GM12872 (cell line): ENCODE measurements around the gene MGRN1.

Source experiments
- TF ChIP-seq, protein P1 (sequence below): IDR thresholded peaks from 3 replicates; pipeline ENCODE4 v1.5.1; 2011; ENCODE audit warnings: low read depth, mild to moderate bottlenecking, low read length, moderate library complexity; ENCODE audit not compliant: insufficient read depth

The MGRN1 gene

DNA sequence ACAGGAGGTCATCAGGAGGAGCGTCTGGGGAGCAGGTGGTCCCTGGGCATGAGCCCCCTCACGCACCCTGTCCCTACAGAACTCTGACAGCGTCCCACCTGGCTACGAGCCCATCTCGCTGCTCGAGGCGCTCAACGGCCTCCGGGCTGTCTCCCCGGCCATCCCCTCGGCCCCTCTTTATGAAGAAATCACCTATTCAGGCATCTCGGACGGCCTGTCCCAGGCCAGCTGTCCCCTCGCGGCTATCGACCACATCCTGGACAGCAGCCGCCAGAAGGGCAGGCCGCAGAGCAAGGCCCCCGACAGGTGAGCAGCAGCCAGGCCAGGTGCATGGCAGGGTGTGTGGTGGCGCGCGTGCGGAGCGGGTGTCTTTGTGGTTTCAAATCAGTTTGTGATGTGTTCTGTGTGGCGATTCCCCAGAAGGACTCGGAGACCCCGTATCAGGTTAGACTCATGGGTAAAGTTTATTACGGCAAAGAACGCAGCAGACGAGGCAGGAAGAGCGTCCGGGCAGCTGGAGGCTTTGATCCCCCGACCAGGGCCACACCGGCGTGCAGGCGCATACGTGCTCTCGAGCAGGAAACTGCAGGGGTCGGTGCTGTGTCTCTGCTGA, 57.0 kb downstream of the MGRN1 start:
- TF ChIP-seq, protein P1, sequence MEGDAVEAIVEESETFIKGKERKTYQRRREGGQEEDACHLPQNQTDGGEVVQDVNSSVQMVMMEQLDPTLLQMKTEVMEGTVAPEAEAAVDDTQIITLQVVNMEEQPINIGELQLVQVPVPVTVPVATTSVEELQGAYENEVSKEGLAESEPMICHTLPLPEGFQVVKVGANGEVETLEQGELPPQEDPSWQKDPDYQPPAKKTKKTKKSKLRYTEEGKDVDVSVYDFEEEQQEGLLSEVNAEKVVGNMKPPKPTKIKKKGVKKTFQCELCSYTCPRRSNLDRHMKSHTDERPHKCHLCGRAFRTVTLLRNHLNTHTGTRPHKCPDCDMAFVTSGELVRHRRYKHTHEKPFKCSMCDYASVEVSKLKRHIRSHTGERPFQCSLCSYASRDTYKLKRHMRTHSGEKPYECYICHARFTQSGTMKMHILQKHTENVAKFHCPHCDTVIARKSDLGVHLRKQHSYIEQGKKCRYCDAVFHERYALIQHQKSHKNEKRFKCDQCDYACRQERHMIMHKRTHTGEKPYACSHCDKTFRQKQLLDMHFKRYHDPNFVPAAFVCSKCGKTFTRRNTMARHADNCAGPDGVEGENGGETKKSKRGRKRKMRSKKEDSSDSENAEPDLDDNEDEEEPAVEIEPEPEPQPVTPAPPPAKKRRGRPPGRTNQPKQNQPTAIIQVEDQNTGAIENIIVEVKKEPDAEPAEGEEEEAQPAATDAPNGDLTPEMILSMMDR = no peak

DNA sequence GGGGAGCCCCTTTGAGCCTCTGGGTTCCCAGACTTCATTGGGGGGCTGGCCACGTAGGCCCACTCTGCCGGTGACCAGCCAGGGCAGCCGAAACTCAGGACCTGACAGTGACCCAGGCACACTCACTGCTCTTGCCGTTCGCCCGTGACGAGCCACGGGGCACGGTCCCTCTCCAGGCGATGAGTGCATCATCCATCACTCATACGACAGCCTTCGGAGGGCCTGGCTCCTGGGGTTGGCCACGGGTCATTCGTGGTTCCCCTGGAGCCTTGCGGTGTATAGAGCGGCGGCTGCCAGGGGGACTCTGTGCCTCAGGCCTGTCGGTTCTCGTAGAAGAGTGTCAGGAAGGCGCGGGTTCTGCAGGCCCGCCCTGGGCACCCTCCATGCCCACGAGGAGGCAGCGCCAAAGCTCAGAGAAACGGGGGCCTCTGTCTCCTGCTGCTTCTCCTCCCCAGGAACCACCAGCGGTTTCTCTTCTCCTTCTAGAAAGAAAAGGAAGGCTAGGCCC, 57.5 kb downstream of the MGRN1 start:
- TF ChIP-seq, protein P1 = no peak

DNA sequence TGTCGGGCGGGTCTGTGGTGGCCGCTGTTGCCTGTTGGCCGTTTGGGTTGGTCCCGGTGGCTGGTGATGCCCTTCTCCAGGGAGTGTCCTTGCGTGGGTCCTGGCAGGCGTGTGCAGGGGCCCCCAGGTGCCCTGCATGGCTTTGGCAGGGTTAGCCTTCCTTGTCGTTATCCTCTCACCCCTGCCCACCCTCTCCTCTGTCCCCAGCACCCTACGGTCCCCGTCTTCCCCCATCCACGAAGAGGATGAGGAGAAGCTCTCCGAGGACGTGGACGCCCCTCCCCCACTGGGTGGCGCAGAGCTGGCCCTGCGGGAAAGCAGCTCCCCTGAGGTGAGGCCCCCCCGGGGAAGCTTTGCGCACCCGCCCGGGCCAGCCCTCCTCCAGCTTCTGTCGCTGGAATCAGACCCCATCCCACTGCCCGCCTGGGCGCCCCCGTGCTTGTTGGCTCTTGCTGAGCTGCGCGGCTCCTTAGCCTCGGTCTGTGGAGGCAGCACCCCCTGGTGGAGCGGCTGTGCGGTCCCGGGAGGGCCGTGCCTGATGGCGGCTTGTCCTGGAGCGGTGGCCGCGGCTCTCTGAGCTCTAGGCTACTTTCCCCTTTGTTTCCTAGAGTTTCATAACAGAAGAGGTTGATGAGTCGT, 58.1 kb downstream of the MGRN1 start:
- TF ChIP-seq, protein P1 = 0 out of 3 replicates have a peak, but pooled peaks have one; percentile 15

GRCh38 chr16:4683255-4684057, 58.8 kb downstream of the MGRN1 start:
- TF ChIP-seq, protein P1 = no peak

DNA sequence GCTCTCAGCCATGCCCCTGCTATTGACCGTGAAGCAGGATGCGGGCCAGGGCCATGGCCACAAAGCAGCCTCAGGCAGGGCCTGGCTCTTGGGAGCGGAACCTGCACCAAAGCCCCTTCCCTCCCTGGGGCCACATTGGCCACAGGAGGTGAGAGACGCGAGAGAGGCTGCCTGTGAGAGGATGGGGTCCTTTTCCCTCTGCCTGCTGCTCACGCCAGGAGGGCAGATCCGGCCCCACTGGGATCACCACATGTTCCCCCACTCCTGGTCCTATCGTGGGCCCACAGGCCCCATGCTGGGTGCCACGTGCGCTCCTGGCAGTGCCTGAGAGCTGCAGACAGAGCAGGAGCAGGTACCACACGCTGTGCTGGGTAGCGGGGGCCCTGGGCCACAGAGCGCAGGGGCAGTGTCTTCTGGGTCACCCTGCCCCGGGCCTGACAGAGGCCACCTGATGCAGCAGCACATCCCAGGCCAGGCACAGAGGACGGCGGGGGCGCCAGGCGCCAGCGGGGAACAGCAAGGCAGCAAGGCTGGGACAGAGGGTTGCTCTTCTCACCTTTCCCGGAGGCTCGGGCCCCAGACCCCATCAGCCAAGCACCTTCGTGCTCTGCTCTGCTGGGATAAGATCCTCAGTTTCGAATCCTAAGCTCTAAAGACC, 59.6 kb downstream of the MGRN1 start:
- TF ChIP-seq, protein P1 = no peak

DNA sequence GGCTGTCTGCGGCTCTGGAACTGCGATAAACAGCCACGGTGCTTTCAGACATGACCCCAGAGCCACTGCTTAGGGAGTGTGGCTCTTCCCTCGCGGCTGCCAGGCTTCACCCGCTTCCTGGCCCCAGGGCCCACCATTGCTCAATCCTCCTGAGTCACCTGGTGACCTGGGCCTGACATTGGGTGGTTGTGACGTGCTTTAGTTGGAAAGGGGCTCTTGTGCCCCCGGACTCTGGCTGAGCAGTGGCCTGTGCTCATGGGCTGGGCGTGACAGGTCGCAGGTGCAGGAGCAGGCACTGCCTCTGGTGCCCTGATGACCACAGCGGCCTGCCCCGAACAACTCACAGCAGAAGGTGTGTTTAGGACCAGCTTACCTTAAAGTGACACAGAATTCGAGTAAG, 60.1 kb downstream of the MGRN1 start:
- TF ChIP-seq, protein P1 = no peak

DNA sequence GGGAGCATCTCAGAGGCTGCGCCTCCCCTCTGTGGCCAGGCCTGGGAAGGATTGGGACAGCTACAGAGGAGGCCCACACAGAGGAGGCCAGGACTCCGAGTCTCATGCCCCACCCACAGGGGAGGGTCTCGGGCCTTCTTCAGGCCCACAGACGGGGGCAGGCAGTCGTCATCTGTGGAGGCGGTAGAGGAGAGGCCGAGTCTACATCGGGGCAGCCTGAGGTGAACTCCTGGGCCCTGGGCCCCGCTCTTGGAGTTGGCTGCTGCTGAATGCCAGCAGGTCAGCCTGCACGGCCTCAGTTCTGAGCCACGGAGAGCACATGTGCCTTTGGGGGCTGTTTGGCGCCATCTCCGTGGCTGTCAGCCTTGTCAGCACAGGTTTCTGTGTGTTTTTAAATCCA, 60.7 kb downstream of the MGRN1 start:
- TF ChIP-seq, protein P1 = no peak
